K562 (cell line): Measurements from ENCODE around the gene NSMCE1. TPM values are rescaled to one million over a fixed set of nuclear protein-coding genes. Genes with fewer than 3 reads are reported as not detected.

ENCODE experiments used
- ATAC-seq: fragments of 200-7000 bp; cut with Tn5 transposase; 3 replicates; pipeline ENCODE4 v1.9.1; 2020; ENCODE audit warnings: moderate library complexity
- BruUV-seq: library from RNA; stranded (reverse); fragments of 400-500 nt; replicated peaks from 2 replicates; lab custom pipeline; 2021; lab: Mats Ljungman, UMichigan
- CTCF ChIA-PET: fragments of 300-600 bp; formaldehyde crosslinking; extraction: SDS; loops from one replicate; lab custom pipeline; 2021; ENCODE audit warnings: low intra/inter-chr PET ratio; lab: Yijun Ruan, JAX
- POLR2A ChIA-PET: fragments of 300-600, 350-650 bp; sonication (Branson Sonifier 250); formaldehyde crosslinking; extraction: SDS; loops from one replicate; lab custom pipeline; 2021; ENCODE audit warnings: antibody characterized with exemption, inconsistent platforms; lab: Yijun Ruan, JAX
- DNase-seq, 4 experiments: peaks; one replicate each; pipeline versions ENCODE4 v3.0.0 to v3.0.0-alpha.2; 2011 to 2018; ENCODE audit warnings: low spot score in 3 of 4, mixed read lengths in 3 of 4; ENCODE audit errors: extremely low read depth in 1 of 4
- FAIRE-seq: peaks from 2 replicates; lab custom pipeline; 2011; peaks lifted over from hg19 to GRCh38; lab: Jason Lieb, UNC
- H2AFZ ChIP-seq: 2 replicates; pipeline ENCODE4 v1.6.0; 2011; ENCODE audit warnings: low read depth, low read length, control low read depth, inconsistent platforms
- H3K27ac ChIP-seq: fragments of 200-600 bp; 3 replicates; pipeline ENCODE4 v1.8.0; 2011; ENCODE audit warnings: low read depth, mild to moderate bottlenecking, control low read depth, inconsistent platforms, low read length, moderate library complexity, mixed read lengths; ENCODE audit errors: extremely low read depth
- H3K27me3 ChIP-seq, 2 experiments: fragments of 300-600 bp in 1 of 2; 2 replicates in 1 of 2; 3 replicates in 1 of 2; pipeline versions ENCODE4 v1.6.0 to v1.8.0; 2011; ENCODE audit warnings: inconsistent platforms in 2 of 2, low read length in 2 of 2, mild to moderate bottlenecking in 1 of 2, mixed read lengths in 1 of 2, moderate library complexity in 1 of 2; ENCODE audit not compliant: control insufficient read depth in 2 of 2, insufficient read depth in 2 of 2
- H3K36me3 ChIP-seq: fragments of 300-600 bp; 3 replicates; pipeline ENCODE4 v1.8.0; 2011; ENCODE audit warnings: mild to moderate bottlenecking, low read length, inconsistent platforms; ENCODE audit not compliant: control insufficient read depth, insufficient read depth
- H3K4me1 ChIP-seq, 2 experiments: fragments of 200-600 bp in 1 of 2; replicated peaks in 1 of 2; 2 replicates in 1 of 2; 3 replicates in 1 of 2; pipeline versions ENCODE4 v1.5.1 to v1.8.0; 2011; ENCODE audit warnings: inconsistent platforms in 2 of 2, low read length in 2 of 2, mild to moderate bottlenecking in 1 of 2, mixed read lengths in 1 of 2, moderate library complexity in 1 of 2; ENCODE audit not compliant: control insufficient read depth in 2 of 2, insufficient read depth in 2 of 2
- H3K4me2 ChIP-seq: 2 replicates; pipeline ENCODE4 v1.6.1; 2011; ENCODE audit warnings: low read length, control low read depth, inconsistent platforms, mixed read lengths; ENCODE audit not compliant: insufficient read depth
- H3K4me3 ChIP-seq: fragments of 200-600 bp; sonication (generic), shearing (Covaris generic); 2 replicates; pipeline ENCODE4 v1.5.1; 2016; ENCODE audit warnings: control low read depth, inconsistent platforms
- H3K79me2 ChIP-seq: fragments of 200-600 bp; 3 replicates; pipeline ENCODE4 v1.8.0; 2011; ENCODE audit warnings: low read length, inconsistent platforms; ENCODE audit not compliant: control insufficient read depth, insufficient read depth
- H3K9ac ChIP-seq, 2 experiments: 2 replicates each; pipeline versions ENCODE4 v1.6.0 to v1.6.1; 2011; ENCODE audit warnings: low read depth in 2 of 2, low read length in 2 of 2, control low read depth in 1 of 2, inconsistent platforms in 1 of 2, mild to moderate bottlenecking in 1 of 2, mixed read lengths in 1 of 2; ENCODE audit not compliant: insufficient read depth in 1 of 2
- H3K9me1 ChIP-seq: one replicate; pipeline ENCODE4 v1.6.0; 2011; ENCODE audit warnings: inconsistent platforms, mild to moderate bottlenecking, low read length, moderate library complexity; ENCODE audit not compliant: control insufficient read depth, insufficient read depth
- H3K9me3 ChIP-seq: replicated peaks from 2 replicates; pipeline ENCODE4 v1.5.1; 2011; ENCODE audit warnings: low read depth, low read length, inconsistent platforms; ENCODE audit not compliant: control insufficient read depth, insufficient read depth
- H4K20me1 ChIP-seq: replicated peaks from 2 replicates; pipeline ENCODE4 v1.6.1; 2011; ENCODE audit warnings: low read length, inconsistent platforms, mixed read lengths; ENCODE audit not compliant: control insufficient read depth, insufficient read depth
- ATF3 ChIP-seq, 2 experiments: fragments of 450-650 bp in 1 of 2; sonication (generic) in 1 of 2; formaldehyde crosslinking in 1 of 2; IDR thresholded peaks in 1 of 2; conservative IDR thresholded peaks in 1 of 2; 2 replicates each; pipeline versions ENCODE4 v1.6.1 to v1.8.1; 2016 to 2023; ENCODE audit warnings: mild to moderate bottlenecking in 2 of 2, moderate library complexity in 2 of 2, inconsistent platforms in 1 of 2, missing genetic modification reagents in 1 of 2
- PKNOX1 ChIP-seq: fragments of 450-650 bp; IDR thresholded peaks from 2 replicates; pipeline ENCODE4 v1.6.1; 2016
- RAD51 ChIP-seq: fragments of 450-650 bp; IDR thresholded peaks from 2 replicates; pipeline ENCODE4 v1.7.1; 2016; ENCODE audit warnings: low read depth, mild to moderate bottlenecking, borderline replicate concordance
- SIN3B ChIP-seq: fragments of 450-650 bp; IDR thresholded peaks from 2 replicates; pipeline ENCODE4 v1.6.1; 2017; ENCODE audit warnings: low read depth, mild to moderate bottlenecking, moderate library complexity
- ZNF121 ChIP-seq: sonication (generic); formaldehyde crosslinking; conservative IDR thresholded peaks from 2 replicates; pipeline ENCODE4 v1.8.0; 2022; ENCODE audit warnings: missing genetic modification reagents
- WGBS: fragments of 100-300 bp; shearing (Covaris generic); methylation state at CpG from one replicate; pipeline ENCODE4 v1.1.6; 2016; ENCODE audit warnings: low coverage, mixed read lengths; ENCODE audit not compliant: insufficient coverage; ENCODE audit errors: missing lambda C conversion rate; 5-methylcytosine and 5-hydroxymethylcytosine counted together
- in situ Hi-C: fragments of 300-500 bp; cut with MboI; formaldehyde crosslinking; loops from 4 replicates; pipeline ENCODE4 v1.15.0; 2018; ENCODE audit warnings: inconsistent platforms, mixed read lengths
- intact Hi-C: fragments of 100-400 bp; cut with micrococcal nuclease; formaldehyde crosslinking; loops from 2 replicates; pipeline ENCODE4 v1.14.2; 2022
- polyA plus RNA-seq, 8 experiments: library from polyadenylated mRNA; depleted of rRNA in 4 of 8; stranded (reverse) in 5 of 8; unstranded in 3 of 8; fragments of >200 nt; fragmentation: Nextera tagmentation in 2 of 8; fragmentation: Illumina TruSeq in 1 of 8; extraction: Ambion mirVana in 2 of 8; extraction: Trizol in 1 of 8; gene quantifications; 2 replicates each; pipeline versions ENCODE4 v1.2.1 to v1.2.3, GENCODE V29; 2011 to 2014; ENCODE audit warnings: inconsistent platforms in 1 of 8, missing spikeins in 1 of 8
- total RNA-seq, 7 experiments: library from RNA; depleted of rRNA in 6 of 7; stranded (reverse); fragments of >200 nt in 6 of 7; fragmentation: Illumina TruSeq in 2 of 7; extraction: Trizol in 2 of 7; gene quantifications; 2 replicates each; pipeline versions ENCODE4 v1.2.1 to v1.2.3, GENCODE V29; 2011 to 2021; ENCODE audit warnings: low replicate concordance in 1 of 7

The NSMCE1 gene
- total and polyA plus RNA-seq, 9 of the 15 experiments (the other 6 are each of a cell fraction or from before 2014, with no cell fraction given), result 52.1 to 163 (median 61.5) TPM

DNA sequence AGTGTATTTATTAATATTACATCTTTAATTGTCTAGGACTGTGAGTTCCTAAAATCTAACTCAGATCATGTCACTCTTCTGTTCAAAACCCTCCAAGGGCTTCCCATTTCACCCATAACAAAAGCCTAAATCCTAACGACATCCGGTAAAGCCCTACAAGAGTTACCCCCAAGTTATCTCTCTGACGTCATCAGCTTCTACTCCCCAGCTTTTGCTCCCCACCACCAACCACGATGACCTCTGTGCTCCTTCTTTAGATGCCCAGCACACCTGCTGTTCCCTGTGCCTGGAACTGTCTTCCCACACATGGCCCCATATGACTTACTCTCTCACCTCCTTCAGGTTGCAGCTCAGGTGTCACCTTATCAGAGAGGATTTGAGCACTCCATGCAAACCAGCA is 71.6 kb downstream of the NSMCE1 start:
- ChIA-PET POLR2A (interaction anchor here (0.6 kb wide), 1 partner anchor 147 kb away, joined by 3 read pairs; no protein-coding TSS in a partner anchor), CTCF (no interaction called here)
- TF ChIP-seq RAD51 (no peak), ATF3 (IDR thresholded peaks at IDR 0.05) (peak; percentile 44; the same call in 1 of the 2 replicates), ATF3 (CRISPR knock-in tag; conservative IDR thresholded peaks at IDR 0.05) (no peak)
- H3K27me3 ChIP-seq, result no peaks in the 10 kb centered on the region; a peak in 1 of 5 replicates
- no peaks in the 10 kb centered on the region for H3K36me3 ChIP-seq
- BruUV-seq, result no TSS peak
- intact Hi-C loops, result no loop called here
- WGBS, result 55% methylated on average over 4 of the region's 4 CpGs
- H3K4me3 ChIP-seq, result no peak overlapping the region
- no peaks in the 10 kb centered on the region for H3K79me2 ChIP-seq
- peak overlapping the region; percentile 88; the same call in 1 of the 2 replicates for H2AFZ ChIP-seq
- no peak overlapping the region for H3K4me2 ChIP-seq
- no peaks in the 10 kb centered on the region for H4K20me1 ChIP-seq
- ATAC-seq (no peak), DNase-seq (no peak), FAIRE-seq (no peak)
- H3K9me1 ChIP-seq, result no peaks in the 10 kb centered on the region
- in situ Hi-C loops, result no loop called here
- H3K27ac ChIP-seq, result no peak overlapping the region
- peaks cover 5 to 20% of the 10 kb centered on the region in 2 experiments; a peak in 3 of 5 replicates for H3K4me1 ChIP-seq
- no peak overlapping the region for H3K9ac ChIP-seq
- H3K9me3 ChIP-seq, result no peaks in the 10 kb centered on the region

- no TSS peak for BruUV-seq
- no peak for TF ChIP-seq SIN3B
- peak; percentile 59; the same call in 1 of the 2 replicates for TF ChIP-seq PKNOX1
- peak; percentile 18; the same call in 1 of the 2 replicates for TF ChIP-seq ZNF121 (CRISPR knock-in tag)
- Histone ChIP-seq H4K20me1 (no peaks in the 10 kb centered on the region), H3K9me1 (no peaks in the 10 kb centered on the region), H2AFZ (no peak overlapping the region), H3K9ac (no peak overlapping the region), H3K4me1 (peaks cover 5 to 20% of the 10 kb centered on the region in 2 experiments; a peak in 3 of 5 replicates), H3K36me3 (no peaks in the 10 kb centered on the region), H3K4me2 (no peak overlapping the region), H3K4me3 (no peak overlapping the region), H3K9me3 (no peaks in the 10 kb centered on the region), H3K27me3 (peaks cover 0 to 5% of the 10 kb centered on the region in 2 experiments; a peak in 1 of 5 replicates), H3K79me2 (no peaks in the 10 kb centered on the region), H3K27ac (no peak overlapping the region)
- in situ Hi-C loops (no loop called here), intact Hi-C loops (no loop called here)
- DNase-seq, result no peak
- ChIA-PET POLR2A (interaction anchor here (0.5 to 1.2 kb wide), 2 partner anchors 8 to 16 kb away, joined by 4 read pairs; no protein-coding TSS in a partner anchor), CTCF (no interaction called here)
- no peak for ATAC-seq
- WGBS, result 67% methylated on average over 9 of the region's 9 CpGs
- FAIRE-seq, result no peak
These were observed 72.5 kb downstream of the NSMCE1 start for GRCh38 chr16:27195941-27196595.
